Mammary epithelial cell (primary cell): ENCODE measurements around the gene TPGS1.

Experiments used
- EZH2 ChIP-seq: IDR thresholded peaks from 2 replicates; pipeline ENCODE4 v1.6.1; 2012; ENCODE audit warnings: low read length, inconsistent platforms, borderline replicate concordance
- TF ChIP-seq, protein P1 (sequence below), 2 donors: IDR thresholded peaks in 1 of 2; conservative IDR thresholded peaks in 1 of 2; 2 replicates each; pipeline ENCODE4 v1.5.1; 2011 to 2012; ENCODE audit warnings: inconsistent platforms in 2 of 2, low read length in 2 of 2, mild to moderate bottlenecking in 2 of 2, control low read depth in 1 of 2, low read depth in 1 of 2; ENCODE audit not compliant: insufficient read depth in 1 of 2; ENCODE audit errors: extremely low read depth in 1 of 2

DNA sequence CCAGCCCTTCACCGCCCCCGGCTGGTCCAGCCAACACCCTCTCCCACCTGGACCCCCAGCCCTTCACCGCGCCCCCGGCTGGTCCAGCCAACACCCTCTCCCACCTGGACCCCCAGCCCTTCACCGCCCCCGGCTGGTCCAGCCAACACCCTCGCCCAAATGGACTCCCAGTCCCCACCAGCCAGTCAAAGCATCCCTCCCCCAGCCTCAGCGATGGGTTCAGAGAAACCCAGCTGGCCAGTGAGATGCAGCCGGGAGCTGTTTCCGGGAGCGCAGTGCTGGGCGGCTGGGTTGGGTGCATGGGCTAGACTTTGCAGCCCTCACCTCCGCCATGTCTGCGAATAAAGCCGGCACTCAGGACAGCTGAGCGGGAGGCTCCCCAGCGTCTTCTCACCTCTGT, 17.7 kb downstream of the TPGS1 start:
- no peak for TF ChIP-seq EZH2
- TF ChIP-seq, protein P1, sequence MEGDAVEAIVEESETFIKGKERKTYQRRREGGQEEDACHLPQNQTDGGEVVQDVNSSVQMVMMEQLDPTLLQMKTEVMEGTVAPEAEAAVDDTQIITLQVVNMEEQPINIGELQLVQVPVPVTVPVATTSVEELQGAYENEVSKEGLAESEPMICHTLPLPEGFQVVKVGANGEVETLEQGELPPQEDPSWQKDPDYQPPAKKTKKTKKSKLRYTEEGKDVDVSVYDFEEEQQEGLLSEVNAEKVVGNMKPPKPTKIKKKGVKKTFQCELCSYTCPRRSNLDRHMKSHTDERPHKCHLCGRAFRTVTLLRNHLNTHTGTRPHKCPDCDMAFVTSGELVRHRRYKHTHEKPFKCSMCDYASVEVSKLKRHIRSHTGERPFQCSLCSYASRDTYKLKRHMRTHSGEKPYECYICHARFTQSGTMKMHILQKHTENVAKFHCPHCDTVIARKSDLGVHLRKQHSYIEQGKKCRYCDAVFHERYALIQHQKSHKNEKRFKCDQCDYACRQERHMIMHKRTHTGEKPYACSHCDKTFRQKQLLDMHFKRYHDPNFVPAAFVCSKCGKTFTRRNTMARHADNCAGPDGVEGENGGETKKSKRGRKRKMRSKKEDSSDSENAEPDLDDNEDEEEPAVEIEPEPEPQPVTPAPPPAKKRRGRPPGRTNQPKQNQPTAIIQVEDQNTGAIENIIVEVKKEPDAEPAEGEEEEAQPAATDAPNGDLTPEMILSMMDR (conservative IDR thresholded peaks at IDR 0.05 in 1 of 2, IDR thresholded peaks at IDR 0.05 in 1 of 2; ENCODE audit: extremely low read depth in 1 of 2, insufficient read depth in 1 of 2, low read depth in 1 of 2, low read length in 2 of 2): no peak
